Right atrium auricular region (tissue), 2 donors: ENCODE data around the gene ZNF296. TPM values are rescaled to one million over a fixed set of nuclear protein-coding genes. Genes with fewer than 3 reads are reported as not detected.

Experiments
- DNase-seq: peaks from one replicate; pipeline ENCODE4 v3.0.0-alpha.2; 2019; ENCODE audit warnings: low spot score
- H3K27ac ChIP-seq, 2 donors: fragments of 200-600 bp; sonication (generic); 1 replicate in 1 of 2; 2 replicates in 1 of 2; pipeline ENCODE4 v1.5.1; 2016 to 2019
- H3K27me3 ChIP-seq, 2 donors: fragments of 200-600 bp; sonication (generic); one replicate each; pipeline versions ENCODE4 v1.5.1 to v1.6.0; 2017 to 2019
- H3K36me3 ChIP-seq: fragments of 200-600 bp; sonication (generic); one replicate; pipeline ENCODE4 v1.5.1; 2016
- H3K4me1 ChIP-seq, 2 donors: fragments of 200-600 bp; sonication (generic); one replicate each; pipeline versions ENCODE4 v1.5.1 to v1.6.0; 2017 to 2019
- H3K4me3 ChIP-seq, 2 donors: fragments of 200-600 bp; sonication (generic); 1 replicate in 1 of 2; 2 replicates in 1 of 2; pipeline ENCODE4 v1.5.1; 2017 to 2019; ENCODE audit warnings: mild to moderate bottlenecking in 1 of 2, moderate library complexity in 1 of 2
- H3K9me3 ChIP-seq, 2 donors: fragments of 200-600 bp; sonication (generic); one replicate each; pipeline ENCODE4 v1.5.1; 2019
- total RNA-seq, 2 donors: library from RNA; depleted of rRNA; stranded (reverse); fragments of >200 nt; gene quantifications; one replicate each; pipeline ENCODE4 v1.1.0, GENCODE V29; 2016
- TF ChIP-seq, protein P1 (sequence below), 2 donors: fragments of 200-600 bp; sonication (generic); IDR thresholded peaks; one replicate each; pipeline ENCODE4 v1.5.1; 2019; ENCODE audit warnings: antibody characterized with exemption in 2 of 2

The ZNF296 gene
- total RNA-seq, 2 donors from 2014 or later: 0.43 TPM; not detected in 1

DNA sequence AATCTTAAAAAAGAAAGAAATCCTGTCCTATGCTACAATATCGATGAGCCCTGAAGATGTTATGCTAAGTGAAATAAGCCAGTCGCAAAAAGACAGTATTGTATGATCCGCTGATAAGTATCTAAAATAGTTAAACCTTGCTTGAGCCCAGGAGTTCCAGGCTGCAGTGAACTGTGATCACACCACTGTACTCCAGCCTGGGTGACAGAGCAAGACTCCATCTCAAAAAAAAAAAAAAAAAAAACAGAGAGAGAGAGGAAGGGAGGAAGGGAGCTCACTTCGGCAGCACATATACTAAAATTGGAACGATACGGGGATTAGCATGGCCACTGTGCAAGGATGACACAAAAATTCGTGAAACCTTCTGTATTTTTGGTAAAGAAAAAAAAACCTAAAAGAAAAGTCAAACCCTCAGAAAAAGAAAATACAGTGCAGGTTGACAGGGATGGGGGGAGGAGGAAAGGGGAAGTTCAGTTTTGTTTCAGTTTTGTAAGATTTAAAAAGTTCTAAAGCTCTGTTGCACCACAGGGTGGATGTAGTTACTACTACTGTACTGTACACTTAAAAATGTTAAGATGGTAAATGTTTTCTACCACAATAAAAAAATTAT is 29.0 kb downstream of the ZNF296 start:
- DNase-seq: no peak
- H3K4me1 ChIP-seq: peaks cover 0 to 34% of the 10 kb centered on the region in 2 donors
- H3K36me3 ChIP-seq: peaks cover 41% of the 10 kb centered on the region
- no peaks in the 10 kb centered on the region for H3K9me3 ChIP-seq
- no peaks in the 10 kb centered on the region for H3K27me3 ChIP-seq
- no peak overlapping the region for H3K27ac ChIP-seq
- no peak overlapping the region for H3K4me3 ChIP-seq
- TF ChIP-seq, protein P1, sequence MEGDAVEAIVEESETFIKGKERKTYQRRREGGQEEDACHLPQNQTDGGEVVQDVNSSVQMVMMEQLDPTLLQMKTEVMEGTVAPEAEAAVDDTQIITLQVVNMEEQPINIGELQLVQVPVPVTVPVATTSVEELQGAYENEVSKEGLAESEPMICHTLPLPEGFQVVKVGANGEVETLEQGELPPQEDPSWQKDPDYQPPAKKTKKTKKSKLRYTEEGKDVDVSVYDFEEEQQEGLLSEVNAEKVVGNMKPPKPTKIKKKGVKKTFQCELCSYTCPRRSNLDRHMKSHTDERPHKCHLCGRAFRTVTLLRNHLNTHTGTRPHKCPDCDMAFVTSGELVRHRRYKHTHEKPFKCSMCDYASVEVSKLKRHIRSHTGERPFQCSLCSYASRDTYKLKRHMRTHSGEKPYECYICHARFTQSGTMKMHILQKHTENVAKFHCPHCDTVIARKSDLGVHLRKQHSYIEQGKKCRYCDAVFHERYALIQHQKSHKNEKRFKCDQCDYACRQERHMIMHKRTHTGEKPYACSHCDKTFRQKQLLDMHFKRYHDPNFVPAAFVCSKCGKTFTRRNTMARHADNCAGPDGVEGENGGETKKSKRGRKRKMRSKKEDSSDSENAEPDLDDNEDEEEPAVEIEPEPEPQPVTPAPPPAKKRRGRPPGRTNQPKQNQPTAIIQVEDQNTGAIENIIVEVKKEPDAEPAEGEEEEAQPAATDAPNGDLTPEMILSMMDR (IDR thresholded peaks at IDR 0.05): no peak

DNA sequence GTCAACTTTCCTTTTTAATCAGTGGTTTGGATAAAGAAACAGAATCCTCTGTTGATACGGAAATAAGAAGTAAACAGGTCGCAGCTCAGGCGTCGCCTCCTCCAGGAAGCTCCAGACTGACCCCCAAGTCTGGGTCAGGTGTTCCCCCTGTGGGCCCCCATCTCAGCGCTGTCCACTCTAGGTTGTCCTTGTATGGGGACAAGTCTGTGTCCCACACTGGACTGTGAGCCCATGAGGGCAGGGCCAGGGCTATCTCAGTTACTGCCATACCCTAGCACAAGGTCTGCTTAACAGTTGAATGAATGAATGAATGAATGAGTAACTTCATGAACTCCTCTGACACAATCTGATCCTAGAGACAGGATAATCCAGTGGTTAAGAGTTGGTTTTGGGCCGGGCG is 29.9 kb downstream of the ZNF296 start:
- no peaks in the 10 kb centered on the region for H3K9me3 ChIP-seq
- H3K4me1 ChIP-seq: peaks cover 0 to 44% of the 10 kb centered on the region in 2 donors
- H3K27me3 ChIP-seq: no peaks in the 10 kb centered on the region
- no peak for DNase-seq
- no peak overlapping the region for H3K4me3 ChIP-seq
- no peak overlapping the region for H3K27ac ChIP-seq
- TF ChIP-seq, protein P1 (IDR thresholded peaks at IDR 0.05): no peak
- peaks cover 51% of the 10 kb centered on the region for H3K36me3 ChIP-seq

DNA sequence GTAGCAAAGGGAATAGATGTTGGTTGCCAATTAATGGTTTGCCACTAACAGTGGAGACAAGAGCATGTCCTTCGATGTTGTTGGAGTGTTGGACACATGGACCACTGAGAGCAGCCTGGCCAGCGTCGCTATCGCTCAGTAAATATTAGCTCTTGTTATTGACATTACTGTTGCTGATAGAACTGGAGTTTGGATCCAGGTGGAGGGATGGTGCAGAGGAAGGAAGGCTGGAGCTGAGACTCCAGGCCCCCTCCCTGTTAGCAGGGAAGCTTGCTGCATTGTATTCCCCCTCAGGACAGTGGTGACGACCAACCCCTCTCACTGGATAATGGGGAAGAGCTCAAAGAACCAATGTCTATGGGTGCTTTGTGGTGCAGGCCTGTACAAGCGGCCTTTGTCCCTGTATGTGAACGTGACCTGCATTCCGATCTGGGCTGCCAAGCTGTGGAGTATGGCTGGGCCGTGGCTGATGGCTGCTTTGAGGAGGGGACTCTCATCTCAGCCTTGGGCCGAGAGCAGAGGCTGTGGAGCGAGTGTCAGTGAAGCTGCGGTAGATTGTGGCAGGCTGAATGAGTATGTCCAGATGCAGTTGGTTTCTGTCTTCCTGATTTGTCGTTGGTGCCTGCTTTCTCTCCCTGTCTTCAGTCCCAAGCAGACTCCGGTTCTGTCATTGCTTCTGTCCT is 30.5 kb downstream of the ZNF296 start:
- no peaks in the 10 kb centered on the region for H3K9me3 ChIP-seq
- peaks cover 55% of the 10 kb centered on the region for H3K36me3 ChIP-seq
- no peaks in the 10 kb centered on the region for H3K27me3 ChIP-seq
- H3K4me3 ChIP-seq: no peak overlapping the region
- H3K4me1 ChIP-seq: peaks cover 0 to 49% of the 10 kb centered on the region in 2 donors
- no peak overlapping the region for H3K27ac ChIP-seq
- DNase-seq: no peak
- TF ChIP-seq, protein P1 (IDR thresholded peaks at IDR 0.05): no peak

DNA sequence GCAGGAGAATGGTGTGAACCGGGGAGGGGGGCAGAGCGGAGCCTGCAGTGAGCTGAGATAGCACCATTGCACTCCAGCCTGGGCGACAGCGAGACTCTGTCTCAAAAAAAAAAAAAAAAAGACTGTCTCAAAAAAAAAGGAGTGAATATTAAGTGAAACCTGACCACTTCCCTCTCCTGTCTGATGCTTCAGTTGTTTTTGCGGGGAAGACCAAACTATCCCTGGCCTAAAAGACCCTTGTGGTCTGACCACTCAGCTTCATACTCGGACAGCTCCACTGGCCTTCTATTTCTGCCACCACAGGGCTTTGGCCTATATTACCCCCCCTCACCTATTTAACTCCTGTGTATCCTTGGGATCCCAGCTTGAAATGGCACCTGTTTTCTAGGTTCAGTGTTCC is 35.2 kb downstream of the ZNF296 start:
- TF ChIP-seq, protein P1 (IDR thresholded peaks at IDR 0.05): no peak
- Histone ChIP-seq H3K27me3 (no peaks in the 10 kb centered on the region), H3K4me3 (no peak overlapping the region), H3K27ac (no peak overlapping the region), H3K4me1 (peaks cover 0 to 51% of the 10 kb centered on the region in 2 donors), H3K9me3 (no peaks in the 10 kb centered on the region), H3K36me3 (peaks cover 56% of the 10 kb centered on the region)
- no peak for DNase-seq

DNA sequence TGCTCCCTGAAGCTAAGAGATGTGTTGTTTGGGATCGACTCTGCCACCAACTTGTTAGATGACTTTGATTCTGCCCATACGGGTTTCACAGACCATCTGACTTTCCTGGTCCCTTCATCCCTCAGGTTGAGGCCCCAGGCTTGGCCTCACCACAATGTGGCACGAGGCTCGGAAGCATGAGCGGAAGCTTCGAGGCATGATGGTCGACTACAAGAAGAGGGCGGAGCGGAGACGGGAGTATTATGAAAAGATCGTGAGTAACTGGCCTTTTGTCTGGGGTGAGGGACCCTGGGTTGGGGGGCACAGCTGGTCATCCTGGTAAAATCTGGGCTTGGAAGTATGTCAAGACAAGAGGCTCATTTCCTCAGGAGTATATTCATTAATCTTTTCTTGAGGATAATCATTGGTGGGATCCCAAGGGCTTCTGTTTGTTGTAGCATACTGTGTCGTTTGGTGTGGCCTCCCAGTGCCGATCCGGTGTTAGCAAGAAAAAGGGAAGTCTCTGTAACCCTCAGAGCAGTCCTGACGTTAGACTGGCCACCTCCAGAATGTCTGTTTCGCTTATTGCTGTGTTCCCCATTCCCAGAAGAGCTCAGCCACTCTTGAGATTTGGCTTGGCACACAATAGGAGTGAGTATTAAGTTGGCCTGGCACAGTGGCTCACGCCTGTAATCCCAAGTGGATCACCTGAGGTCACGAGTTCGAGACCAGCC is 36.1 kb downstream of the ZNF296 start:
- Histone ChIP-seq H3K4me3 (peak overlapping the region; percentile 91 to 93), H3K27ac (peak overlapping the region; percentile 93 to 95), H3K36me3 (peaks cover 48% of the 10 kb centered on the region), H3K27me3 (no peaks in the 10 kb centered on the region), H3K4me1 (peaks cover 0 to 43% of the 10 kb centered on the region in 2 donors), H3K9me3 (no peaks in the 10 kb centered on the region)
- TF ChIP-seq, protein P1 (IDR thresholded peaks at IDR 0.05): no peak
- DNase-seq: no peak
